Lower lobe of right lung (tissue), 2 donors: ENCODE results near the gene AKT3. TPM values are rescaled to one million over a fixed set of nuclear protein-coding genes. Genes with fewer than 3 reads are reported as not detected.

Source experiments
- ATAC-seq, 2 donors: fragments of 200-7000 bp; cut with Tn5 transposase; one replicate each; pipeline ENCODE4 v1.9.1; 2020 to 2022; ENCODE audit warnings: mild to moderate bottlenecking in 2 of 2, moderate library complexity in 2 of 2
- DNase-seq: peaks from one replicate; pipeline ENCODE4 v3.0.0-alpha.2; 2020
- H3K27ac ChIP-seq: fragments of 200-600 bp; one replicate; pipeline ENCODE4 v1.8.0; 2022
- H3K27me3 ChIP-seq: fragments of 200-600 bp; one replicate; pipeline ENCODE4 v1.8.0; 2022; ENCODE audit warnings: low read depth
- H3K36me3 ChIP-seq: fragments of 200-600 bp; one replicate; pipeline ENCODE4 v1.8.0; 2022; ENCODE audit warnings: mild to moderate bottlenecking
- H3K4me1 ChIP-seq: fragments of 200-600 bp; one replicate; pipeline ENCODE4 v1.8.0; 2022
- H3K4me3 ChIP-seq: fragments of 200-600 bp; one replicate; pipeline ENCODE4 v1.8.0; 2022; ENCODE audit warnings: mild to moderate bottlenecking
- H3K9me3 ChIP-seq: fragments of 200-600 bp; one replicate; pipeline ENCODE4 v1.8.0; 2022
- intact Hi-C: fragments of 100-400 bp; cut with DNase I; formaldehyde crosslinking; loops from one replicate; pipeline ENCODE4 v1.11.0; 2022
- total RNA-seq: library from RNA; stranded (reverse); fragmentation: NEBNext Ultra II Directional; extraction: Animal tissue kit (Norgen Biotek cat#: 25700); gene quantifications from one replicate; pipeline ENCODE4 v1.2.1, GENCODE V29; 2021
- TF ChIP-seq, protein P1 (sequence below): fragments of 200-600 bp; IDR thresholded peaks from one replicate; pipeline ENCODE4 v1.8.0; 2022; ENCODE audit warnings: antibody characterized with exemption, mild to moderate bottlenecking
- donor health status: DM: no; HTN: yes; CAD: no; lungs with severe emphysema.

AKT3 gene
- total RNA-seq, 1 donor from 2014 or later: 52.5 TPM

DNA sequence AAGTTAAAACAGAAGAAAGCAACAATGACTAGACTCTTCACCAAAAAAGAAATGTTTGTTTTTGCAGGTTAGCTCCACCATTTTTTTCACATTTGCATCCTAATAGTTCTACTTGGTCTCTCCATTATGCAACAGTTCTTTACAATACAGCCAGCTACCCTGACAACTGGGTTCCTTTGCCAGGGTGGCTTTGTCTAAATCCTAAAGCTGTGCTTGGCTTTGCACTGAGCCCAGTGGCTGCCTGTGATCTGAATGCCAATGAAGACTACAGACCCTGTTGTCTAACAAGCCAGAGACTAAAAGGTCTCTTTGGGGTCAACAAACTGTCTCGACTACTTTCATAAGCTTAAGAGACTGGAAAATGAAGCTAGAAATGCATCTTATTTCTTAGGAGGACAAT is 112.0 kb downstream of the AKT3 start:
- H3K9me3 ChIP-seq: no peaks in the 10 kb centered on the region
- TF ChIP-seq, protein P1, sequence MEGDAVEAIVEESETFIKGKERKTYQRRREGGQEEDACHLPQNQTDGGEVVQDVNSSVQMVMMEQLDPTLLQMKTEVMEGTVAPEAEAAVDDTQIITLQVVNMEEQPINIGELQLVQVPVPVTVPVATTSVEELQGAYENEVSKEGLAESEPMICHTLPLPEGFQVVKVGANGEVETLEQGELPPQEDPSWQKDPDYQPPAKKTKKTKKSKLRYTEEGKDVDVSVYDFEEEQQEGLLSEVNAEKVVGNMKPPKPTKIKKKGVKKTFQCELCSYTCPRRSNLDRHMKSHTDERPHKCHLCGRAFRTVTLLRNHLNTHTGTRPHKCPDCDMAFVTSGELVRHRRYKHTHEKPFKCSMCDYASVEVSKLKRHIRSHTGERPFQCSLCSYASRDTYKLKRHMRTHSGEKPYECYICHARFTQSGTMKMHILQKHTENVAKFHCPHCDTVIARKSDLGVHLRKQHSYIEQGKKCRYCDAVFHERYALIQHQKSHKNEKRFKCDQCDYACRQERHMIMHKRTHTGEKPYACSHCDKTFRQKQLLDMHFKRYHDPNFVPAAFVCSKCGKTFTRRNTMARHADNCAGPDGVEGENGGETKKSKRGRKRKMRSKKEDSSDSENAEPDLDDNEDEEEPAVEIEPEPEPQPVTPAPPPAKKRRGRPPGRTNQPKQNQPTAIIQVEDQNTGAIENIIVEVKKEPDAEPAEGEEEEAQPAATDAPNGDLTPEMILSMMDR: no peak
- H3K36me3 ChIP-seq: no peaks in the 10 kb centered on the region
- no peak for DNase-seq
- H3K4me1 ChIP-seq: peaks cover 17% of the 10 kb centered on the region
- intact Hi-C loops: no loop called here
- no peak overlapping the region for H3K27ac ChIP-seq
- no peak overlapping the region for H3K4me3 ChIP-seq
- no peaks in the 10 kb centered on the region for H3K27me3 ChIP-seq
- no peak for ATAC-seq

DNA sequence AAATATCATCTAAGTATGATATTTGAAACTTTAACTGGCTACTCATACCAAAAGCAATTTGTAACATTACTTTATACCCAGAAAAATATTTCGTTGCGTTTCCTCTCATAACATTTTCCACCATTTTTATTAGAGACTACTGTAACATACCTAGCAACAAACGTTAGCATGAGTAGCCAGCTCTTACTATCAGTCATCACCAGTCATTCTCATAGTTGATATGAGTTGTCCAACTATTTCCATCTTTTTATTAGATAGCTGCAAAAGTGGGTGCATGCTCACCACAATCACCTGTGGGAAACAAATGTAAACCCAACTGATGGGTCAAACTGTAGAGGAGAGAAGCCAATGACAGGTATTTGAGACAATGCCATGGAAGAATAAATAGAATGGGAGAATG is 114.6 kb downstream of the AKT3 start:
- no peak overlapping the region for H3K4me3 ChIP-seq
- H3K9me3 ChIP-seq: no peaks in the 10 kb centered on the region
- no peaks in the 10 kb centered on the region for H3K27me3 ChIP-seq
- H3K4me1 ChIP-seq: peaks cover 30% of the 10 kb centered on the region
- no peaks in the 10 kb centered on the region for H3K36me3 ChIP-seq
- no peak overlapping the region for H3K27ac ChIP-seq
- ATAC-seq: no peak
- no peak for DNase-seq
- intact Hi-C loops: no loop called here
- TF ChIP-seq, protein P1: no peak

DNA sequence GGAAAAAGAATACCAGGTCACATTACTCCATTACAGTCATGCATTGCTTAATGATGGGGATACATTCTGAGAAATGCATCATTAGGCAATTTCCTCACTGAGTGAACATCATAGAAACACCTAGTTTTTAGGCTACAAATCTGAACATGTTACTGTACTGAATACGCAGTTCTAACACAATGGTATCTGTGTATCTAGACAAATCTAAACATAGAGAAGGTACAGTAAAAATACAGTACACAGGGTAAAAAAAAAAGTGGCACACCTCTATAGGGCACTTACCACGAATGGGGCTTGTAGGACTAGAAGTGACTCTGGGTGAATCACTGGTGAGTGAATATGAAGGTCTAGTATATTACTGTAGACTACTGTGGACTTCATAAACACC is 115.7 kb downstream of the AKT3 start:
- no peak overlapping the region for H3K27ac ChIP-seq
- H3K9me3 ChIP-seq: no peaks in the 10 kb centered on the region
- no peak overlapping the region for H3K4me3 ChIP-seq
- ATAC-seq (no peak), DNase-seq (no peak)
- TF ChIP-seq, protein P1: no peak
- H3K36me3 ChIP-seq: no peaks in the 10 kb centered on the region
- H3K27me3 ChIP-seq: no peaks in the 10 kb centered on the region
- H3K4me1 ChIP-seq: peaks cover 22% of the 10 kb centered on the region
- intact Hi-C loops: no loop called here

DNA sequence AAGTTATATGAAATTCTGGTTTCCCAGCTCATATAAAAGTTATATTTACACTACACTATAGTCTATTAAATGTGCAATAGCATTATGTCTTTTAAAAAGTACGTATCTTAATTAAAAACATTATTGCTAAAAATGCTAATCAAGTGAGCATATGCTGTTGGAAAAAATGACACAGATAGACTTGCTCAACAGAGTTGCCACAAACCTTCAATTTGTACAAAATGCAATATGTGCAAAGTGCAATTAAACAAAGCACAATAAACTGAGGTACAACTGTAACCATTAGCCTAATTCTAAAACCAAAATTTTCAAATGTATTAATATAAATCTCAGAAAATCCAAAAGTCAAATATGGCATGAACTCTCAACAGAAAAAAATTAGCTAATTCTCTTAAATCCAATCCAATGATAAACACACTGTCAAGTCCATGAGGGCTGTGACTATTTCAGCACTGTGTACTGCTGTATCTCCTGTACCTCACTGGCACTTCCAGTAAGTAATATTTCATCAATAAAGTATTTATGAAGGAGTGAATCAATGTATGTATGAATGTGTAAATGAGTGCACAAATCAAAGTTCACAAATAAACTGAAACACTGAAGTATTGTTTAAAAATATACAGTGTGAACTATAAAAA is 116.3 kb downstream of the AKT3 start:
- DNase-seq: no peak
- TF ChIP-seq, protein P1: no peak
- no peak overlapping the region for H3K27ac ChIP-seq
- no peaks in the 10 kb centered on the region for H3K27me3 ChIP-seq
- no peak for ATAC-seq
- no peaks in the 10 kb centered on the region for H3K9me3 ChIP-seq
- H3K4me3 ChIP-seq: no peak overlapping the region
- intact Hi-C loops: no loop called here
- peaks cover 22% of the 10 kb centered on the region for H3K4me1 ChIP-seq
- H3K36me3 ChIP-seq: no peaks in the 10 kb centered on the region

DNA sequence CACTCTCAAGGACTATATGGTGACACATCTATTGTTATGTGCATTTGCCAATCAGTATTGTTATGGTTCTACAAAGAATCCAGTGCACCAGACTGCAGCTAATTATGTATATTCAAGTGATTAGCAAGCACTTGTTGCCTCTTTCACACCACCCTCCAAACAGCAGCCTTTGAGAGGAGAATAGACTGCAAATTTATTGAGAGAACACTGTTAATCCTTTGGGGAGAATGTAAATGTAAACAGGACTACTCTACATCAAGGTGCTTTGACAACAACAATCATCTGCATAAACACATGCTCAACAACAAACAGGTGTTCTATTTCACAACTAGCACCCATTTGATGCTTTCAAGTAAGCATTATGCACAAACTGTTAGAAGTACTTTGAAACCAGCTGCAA is 117.4 kb downstream of the AKT3 start:
- H3K27me3 ChIP-seq: no peaks in the 10 kb centered on the region
- no peaks in the 10 kb centered on the region for H3K9me3 ChIP-seq
- H3K27ac ChIP-seq: no peak overlapping the region
- ATAC-seq: no peak
- intact Hi-C loops: no loop called here
- H3K36me3 ChIP-seq: no peaks in the 10 kb centered on the region
- no peak overlapping the region for H3K4me3 ChIP-seq
- H3K4me1 ChIP-seq: peaks cover 22% of the 10 kb centered on the region
- TF ChIP-seq, protein P1: no peak
- DNase-seq: no peak
